Measurements from ENCODE around the gene LTN1. TPM values are rescaled to one million over a fixed set of nuclear protein-coding genes. Genes with fewer than 3 reads are reported as not detected.

LTN1 gene
- total and polyA plus RNA-seq, 2 of the 13 experiments (the other 11 are each of a cell fraction or from before 2014, with no cell fraction given) = 6.7 to 24.6 TPM

- TF ChIP-seq ZFP82 (CRISPR knock-in tag; IDR thresholded peaks at IDR 0.05; ENCODE audit: borderline replicate concordance) (no peak), ZNF704 (CRISPR knock-in tag; IDR thresholded peaks at IDR 0.05; ENCODE audit: borderline replicate concordance) (no peak), RBAK (CRISPR knock-in tag; IDR thresholded peaks at IDR 0.05) (no peak), NCOA1 (CRISPR knock-in tag; IDR thresholded peaks at IDR 0.05) (no peak), AKAP8 (CRISPR knock-in tag; IDR thresholded peaks at IDR 0.05) (no peak), PRDM4 (CRISPR knock-in tag; IDR thresholded peaks at IDR 0.05; ENCODE audit: borderline replicate concordance) (no peak), HOXA9 (CRISPR knock-in tag; IDR thresholded peaks at IDR 0.05; ENCODE audit: borderline replicate concordance) (no peak), RXRB (CRISPR knock-in tag; IDR thresholded peaks at IDR 0.05; ENCODE audit: borderline replicate concordance) (no peak), ZNF256 (CRISPR knock-in tag; conservative IDR thresholded peaks at IDR 0.05) (no peak), THAP7 (CRISPR knock-in tag; IDR thresholded peaks at IDR 0.05) (no peak), ZNF749 (CRISPR knock-in tag; IDR thresholded peaks at IDR 0.05; ENCODE audit: borderline replicate concordance) (no peak), KMT2B (CRISPR knock-in tag; IDR thresholded peaks at IDR 0.05) (no peak), PAXIP1 (CRISPR knock-in tag; conservative IDR thresholded peaks at IDR 0.05) (no peak), NAIF1 (CRISPR knock-in tag; IDR thresholded peaks at IDR 0.05; ENCODE audit: borderline replicate concordance) (no peak)
- FAIRE-seq = no peak
- TSS peak; percentile 57 for BruUV-seq (replicated peaks)
Observed at GRCh38 chr21:29018540-29018939, 25.9 kb upstream of the LTN1 start.

More at GRCh38 chr21:29018540-29018939, 25.9 kb upstream of the LTN1 start:
- Histone ChIP-seq H4K20me1 (ENCODE audit: insufficient read depth, low read length) (no peaks in the 10 kb centered on the region), H3K27ac (ENCODE audit: extremely low read length, insufficient read depth, low read length) (peak overlapping the region; percentile 81), H3K36me3 (replicated peaks in 1 of 2; ENCODE audit: control insufficient read depth in 1 of 2, insufficient read depth in 2 of 2, low read length in 2 of 2) (0 out of 5 replicates have a peak, but pooled peaks cover 0 to 1% of the 10 kb centered on the region in 2 experiments), H3K9me3 (ENCODE audit: low read length) (no peaks in the 10 kb centered on the region), H3K27me3 (ENCODE audit: control insufficient read depth in 1 of 2, insufficient read depth in 2 of 2, low read length in 2 of 2) (no peaks in the 10 kb centered on the region), H3K4me3 (replicated peaks in 1 of 3; ENCODE audit: insufficient read depth in 1 of 3, low read depth in 2 of 3, low read length in 3 of 3) (peak overlapping the region; percentile 75 to 100 (median 87)), H3K4me2 (ENCODE audit: low read depth, low read length) (peak overlapping the region; percentile 93), H3K4me1 (ENCODE audit: insufficient read depth, low read length) (peaks cover 39% of the 10 kb centered on the region), H2AFZ (ENCODE audit: low read length) (no peak overlapping the region), H3K9ac (ENCODE audit: insufficient read depth, low read depth, low read length) (peak overlapping the region; percentile 91), H3K79me2 (ENCODE audit: insufficient read depth, low read length) (peaks cover 24% of the 10 kb centered on the region)
- POLR2A ChIA-PET = interaction anchor here (0.7 to 3.9 kb wide), 8 partner anchors 11 to 134 kb away, joined by 3 to 47 read pairs (median 3); partner anchors contain the start of genes CCT8 and LTN1
- no peak for ATAC-seq
- intact Hi-C loops (cut with micrococcal nuclease; ENCODE audit: unreplicated experiment) = no loop called here
- WGBS (ENCODE audit: low lambda C conversion rate) = under 1% methylated on average over 12 of the region's 12 CpGs
- CTCF ChIA-PET (ENCODE audit: low intra/inter-chr PET ratio, low total read pairs) = no interaction called here
- DNase-seq (ENCODE audit: low spot score) = no peak
- in situ Hi-C loops (cut with HindIII; ENCODE audit: extremely low pct_ligation_motif_present, low pct_unique_long_range_greater_than_20kb) = no loop called here

Data from HepG2 (cell line).